DMS79 treated with DMSO at 0.1 percent for 48 hours (cell line): ENCODE measurements around the gene SPECC1L.
"Not testable (repeated sequence)": the region's sequence is repeated elsewhere in the genome, so short reads cannot be mapped to it uniquely, and the experiment has no call there.

Source experiments
- DNase-seq: peaks from one replicate; lab custom pipeline; 2025; lab: John Stamatoyannopoulos, UW

Gene SPECC1L

DNA sequence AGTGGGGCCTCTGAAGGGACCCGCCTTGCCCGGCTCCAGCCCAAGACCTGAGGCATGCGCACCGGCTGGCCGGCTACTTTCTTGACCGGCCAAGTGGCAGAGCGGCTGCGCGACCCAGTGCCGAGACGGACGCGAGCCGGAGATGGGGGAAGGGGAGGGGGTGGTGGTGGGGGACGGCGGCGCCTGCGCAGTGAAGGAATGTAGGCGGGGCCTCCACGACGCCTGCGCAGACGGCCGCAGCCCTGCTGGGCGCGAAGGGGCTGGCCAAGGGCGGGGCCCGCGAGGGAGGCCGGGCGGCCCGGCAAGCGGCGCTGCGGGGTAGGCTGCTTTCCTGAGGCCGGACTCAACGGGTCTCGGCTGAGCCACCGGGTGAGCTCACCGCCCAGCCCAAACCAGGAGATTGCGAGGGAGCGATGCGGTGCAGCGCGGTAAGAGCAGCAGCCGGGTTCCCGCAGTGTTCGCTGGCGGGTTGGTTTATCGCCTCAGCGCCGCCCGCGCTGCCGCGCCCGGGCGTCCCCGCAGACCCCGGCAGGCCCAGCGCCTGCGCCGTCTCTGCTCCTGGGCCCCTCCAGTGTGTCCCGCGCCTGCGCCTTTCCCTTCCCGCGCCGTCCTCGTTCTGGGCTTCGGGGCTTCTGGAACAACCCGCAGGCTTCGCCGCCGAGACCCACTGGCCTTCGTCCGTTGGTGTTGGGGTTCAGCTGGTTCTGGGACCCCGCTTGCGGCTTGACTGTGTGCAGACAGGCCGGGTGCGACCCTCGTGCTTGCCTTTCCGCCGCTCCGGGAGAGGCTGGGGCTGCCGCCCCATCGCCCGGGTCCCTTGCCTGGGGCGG is at the start of gene SPECC1L:
Gene SPECC1L, plus strand, starts transcription at position 276 of the 830 bp plus-strand sequence. CDS start 31,401 bp downstream, outside the sequence.
- peak; percentile 50 for DNase-seq

- DNase-seq, result no peak
Measured at GRCh38 chr22:24224468-24224867, 46.2 kb upstream of the SPECC1L start.

- DNase-seq, result no peak
Measured at GRCh38 chr22:24225044-24225601, 45.5 kb upstream of the SPECC1L start.

DNA sequence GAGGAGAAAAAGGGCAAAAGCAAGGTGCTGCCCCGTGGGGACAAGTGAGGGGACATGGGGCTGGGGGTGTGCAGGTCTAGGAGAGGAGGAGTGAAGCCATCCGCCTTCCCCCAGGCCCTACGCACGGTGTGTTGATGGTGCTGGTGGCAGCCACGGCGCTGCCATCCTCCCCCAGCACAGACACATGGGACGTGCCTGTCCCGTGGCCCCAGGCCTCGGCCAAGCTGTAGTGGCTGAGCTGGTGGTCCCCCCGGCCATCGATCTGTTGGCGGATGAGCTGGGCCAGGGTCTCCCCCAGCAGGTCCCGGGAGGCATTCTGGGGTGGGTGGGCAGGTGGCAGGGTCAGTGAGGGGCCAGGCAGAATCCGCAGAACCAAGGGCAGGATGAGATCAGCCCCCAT is 44.7 kb upstream of the SPECC1L start:
- no peak for DNase-seq

- DNase-seq, result no peak
Measured at GRCh38 chr22:24230911-24231656, 39.5 kb upstream of the SPECC1L start.

DNA sequence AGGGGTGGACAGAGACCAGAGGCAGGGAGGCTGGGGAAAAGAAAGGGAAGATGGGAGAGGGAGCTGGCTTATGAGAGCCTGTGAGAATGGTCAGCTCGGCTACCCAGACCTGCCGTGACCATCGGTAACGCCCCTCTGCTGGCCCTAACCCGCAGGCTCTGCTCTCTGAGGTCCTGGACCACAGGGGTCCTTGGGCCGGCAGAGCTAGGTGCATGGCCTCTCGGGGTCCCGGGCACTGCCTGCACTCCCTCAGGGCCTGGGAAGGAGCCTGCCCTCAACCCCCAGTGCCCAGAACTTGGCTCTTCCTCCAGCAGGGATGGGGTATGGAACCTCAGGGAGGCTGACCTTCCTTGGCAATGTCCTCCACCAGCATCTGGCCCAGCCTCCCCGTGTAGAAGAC is 38.9 kb upstream of the SPECC1L start:
- DNase-seq, result no peak

GRCh38 chr22:24232124-24232523 is 38.5 kb upstream of the SPECC1L start:
- no peak for DNase-seq

DNA sequence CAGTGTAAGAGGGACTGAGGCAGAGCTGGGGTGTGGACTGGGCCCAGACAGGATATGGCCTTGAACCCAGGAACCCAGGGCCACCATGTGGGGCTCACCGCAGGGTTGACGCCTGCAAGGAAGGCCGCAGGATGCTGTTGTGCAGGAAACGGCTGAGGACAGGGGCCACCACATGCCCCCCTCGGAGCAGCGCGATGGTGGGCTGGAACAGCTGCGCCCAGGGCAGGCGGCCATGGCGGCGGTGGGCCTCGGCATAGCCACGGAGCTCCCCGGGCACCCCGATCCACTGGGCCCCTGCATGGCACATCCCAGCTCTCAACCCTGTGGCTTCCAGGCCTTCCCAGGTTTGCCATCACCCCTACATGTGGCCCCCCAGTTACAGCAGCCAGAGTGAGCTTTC is 37.9 kb upstream of the SPECC1L start:
- DNase-seq, result no peak

DNA sequence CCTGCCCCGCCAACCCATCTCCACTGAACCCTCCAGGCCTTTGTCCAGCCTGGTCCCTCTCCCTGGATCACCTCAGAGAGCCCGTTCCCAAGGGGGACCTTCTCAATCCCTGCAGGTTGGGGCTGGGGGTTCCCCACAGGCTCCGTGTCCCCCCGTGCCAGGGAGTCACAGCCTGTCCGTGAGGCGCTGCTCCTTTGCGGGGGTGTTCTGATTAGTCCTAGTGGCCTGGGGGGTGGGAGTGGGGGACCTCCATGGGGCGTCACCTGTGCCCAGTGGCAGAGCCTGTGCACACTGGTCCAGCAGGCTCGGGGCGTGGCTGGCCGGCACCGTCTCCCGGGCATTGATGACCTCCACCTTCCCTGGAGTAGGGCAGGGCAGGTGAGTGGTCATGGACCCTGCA is 37.4 kb upstream of the SPECC1L start:
- no peak for DNase-seq

DNA sequence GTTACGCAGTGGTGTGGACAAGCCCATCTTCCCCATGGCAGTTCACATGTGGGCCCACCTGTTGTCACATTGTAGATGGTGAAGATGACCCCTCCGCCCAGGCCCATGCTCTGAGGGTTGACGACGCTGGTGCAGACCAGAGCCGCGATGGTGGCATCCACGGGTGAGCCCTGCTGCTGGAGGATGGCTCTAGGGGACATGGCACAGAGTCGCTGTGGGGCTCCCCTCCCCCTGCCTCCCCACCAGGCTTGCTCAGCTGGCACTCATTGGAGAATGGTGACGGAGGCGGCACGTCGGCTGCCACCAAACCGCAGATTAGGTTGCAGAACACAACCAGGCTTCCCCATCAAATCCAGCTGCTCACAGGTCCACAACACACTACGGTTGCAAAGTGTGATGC is 36.8 kb upstream of the SPECC1L start:
- no peak for DNase-seq

- no peak for DNase-seq
Measured at GRCh38 chr22:24235315-24235714, 35.3 kb upstream of the SPECC1L start.

DNA sequence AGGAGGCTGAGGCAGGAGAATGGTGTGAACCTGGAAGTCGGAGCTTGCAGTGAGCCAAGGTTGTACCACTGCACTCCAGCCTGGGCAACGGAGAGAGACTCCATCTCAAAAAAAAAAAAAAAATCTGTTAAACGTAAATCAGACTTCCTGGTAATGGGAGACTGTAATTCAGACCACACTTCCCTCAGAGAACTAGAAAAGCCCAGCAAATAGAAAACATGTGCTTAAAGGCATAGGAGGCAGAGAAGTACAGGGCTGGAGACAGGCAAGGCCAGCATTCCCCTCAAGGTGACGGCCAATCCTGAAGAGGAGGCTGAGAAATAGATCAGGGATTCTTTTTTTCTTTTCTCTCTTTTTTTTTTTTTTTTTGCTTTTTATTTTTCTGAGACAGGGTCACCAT is 34.0 kb upstream of the SPECC1L start:
- DNase-seq, result no peak

DNA sequence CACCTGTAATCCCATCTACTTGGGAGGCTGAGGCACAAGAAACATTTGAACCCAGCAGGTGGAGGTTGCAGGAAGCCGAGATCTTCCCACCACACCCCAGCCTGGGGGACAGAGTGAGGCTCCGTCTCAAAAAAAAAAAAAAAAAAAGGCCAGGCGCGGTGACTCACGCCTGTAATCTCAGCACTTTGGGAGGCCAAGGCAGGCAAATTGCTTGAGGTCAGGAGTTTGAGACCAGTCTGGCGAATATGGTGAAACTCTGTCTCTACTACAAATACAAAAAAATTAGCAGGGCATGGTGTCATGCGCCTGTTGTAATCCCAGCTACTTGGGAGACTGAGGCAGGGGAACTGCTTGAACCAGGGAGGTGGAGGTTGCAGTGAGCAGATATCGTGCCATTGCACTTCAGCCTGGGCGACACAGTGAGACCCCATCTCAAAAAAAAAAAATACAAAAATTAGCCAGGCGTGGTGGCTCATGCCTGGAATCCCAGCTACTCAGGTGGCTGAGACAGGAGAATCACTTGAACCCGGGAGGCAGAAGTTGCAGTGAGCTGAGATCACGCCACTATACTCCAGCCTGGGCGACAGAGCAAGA is 32.4 kb upstream of the SPECC1L start:
- not testable (repeated sequence) for DNase-seq

DNA sequence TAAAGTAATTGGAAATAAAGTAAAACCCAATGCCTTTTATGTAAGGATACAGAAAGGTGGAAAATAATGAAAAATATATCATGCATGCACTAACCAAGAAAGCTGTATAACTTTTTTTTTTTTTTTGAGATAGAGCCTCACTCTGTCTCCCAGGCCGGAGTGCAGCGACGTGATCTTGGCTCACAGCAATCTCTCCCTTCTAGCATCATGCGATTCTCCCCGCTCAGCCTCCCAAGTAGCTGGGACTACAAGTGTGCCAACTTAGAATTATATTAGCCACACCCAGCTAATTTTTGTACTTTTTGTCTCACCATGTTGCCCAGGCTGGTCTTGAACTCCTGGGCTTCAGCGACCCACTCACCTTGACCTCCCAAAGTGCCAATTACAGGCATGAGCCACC is 30.2 kb upstream of the SPECC1L start:
- no peak for DNase-seq

GRCh38 chr22:24240985-24241692 is 29.5 kb upstream of the SPECC1L start:
- not testable (repeated sequence) for DNase-seq

DNA sequence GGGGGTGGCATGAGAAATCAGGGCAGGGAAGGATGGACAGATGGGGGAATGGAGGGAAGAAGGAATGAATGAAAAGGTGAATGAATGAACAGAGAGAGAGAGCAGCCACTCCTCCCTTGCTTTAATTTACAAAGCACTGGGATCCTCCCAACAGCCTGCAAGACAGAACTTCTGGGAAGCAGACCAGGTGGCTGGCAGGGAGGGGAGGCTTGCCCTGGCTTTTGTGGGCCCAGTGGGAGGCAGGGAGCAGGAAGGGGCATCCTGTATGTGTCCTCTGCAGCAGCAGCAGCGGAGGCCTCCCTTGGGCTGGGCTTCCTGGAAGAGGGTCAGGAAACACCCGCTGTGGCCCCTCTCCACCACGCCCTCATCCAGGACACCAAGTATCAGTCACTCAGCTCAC is 27.2 kb upstream of the SPECC1L start:
- not testable (repeated sequence) for DNase-seq

- DNase-seq, result no peak
Measured at GRCh38 chr22:24244144-24244787, 26.4 kb upstream of the SPECC1L start.

- not testable (repeated sequence) for DNase-seq
Measured at GRCh38 chr22:24245030-24245431, 25.6 kb upstream of the SPECC1L start, which contains the start of gene GGT5. GGT5 (minus strand) TSS chr22:24245082; CDS start chr22:24244725, 357 bp downstream.

DNA sequence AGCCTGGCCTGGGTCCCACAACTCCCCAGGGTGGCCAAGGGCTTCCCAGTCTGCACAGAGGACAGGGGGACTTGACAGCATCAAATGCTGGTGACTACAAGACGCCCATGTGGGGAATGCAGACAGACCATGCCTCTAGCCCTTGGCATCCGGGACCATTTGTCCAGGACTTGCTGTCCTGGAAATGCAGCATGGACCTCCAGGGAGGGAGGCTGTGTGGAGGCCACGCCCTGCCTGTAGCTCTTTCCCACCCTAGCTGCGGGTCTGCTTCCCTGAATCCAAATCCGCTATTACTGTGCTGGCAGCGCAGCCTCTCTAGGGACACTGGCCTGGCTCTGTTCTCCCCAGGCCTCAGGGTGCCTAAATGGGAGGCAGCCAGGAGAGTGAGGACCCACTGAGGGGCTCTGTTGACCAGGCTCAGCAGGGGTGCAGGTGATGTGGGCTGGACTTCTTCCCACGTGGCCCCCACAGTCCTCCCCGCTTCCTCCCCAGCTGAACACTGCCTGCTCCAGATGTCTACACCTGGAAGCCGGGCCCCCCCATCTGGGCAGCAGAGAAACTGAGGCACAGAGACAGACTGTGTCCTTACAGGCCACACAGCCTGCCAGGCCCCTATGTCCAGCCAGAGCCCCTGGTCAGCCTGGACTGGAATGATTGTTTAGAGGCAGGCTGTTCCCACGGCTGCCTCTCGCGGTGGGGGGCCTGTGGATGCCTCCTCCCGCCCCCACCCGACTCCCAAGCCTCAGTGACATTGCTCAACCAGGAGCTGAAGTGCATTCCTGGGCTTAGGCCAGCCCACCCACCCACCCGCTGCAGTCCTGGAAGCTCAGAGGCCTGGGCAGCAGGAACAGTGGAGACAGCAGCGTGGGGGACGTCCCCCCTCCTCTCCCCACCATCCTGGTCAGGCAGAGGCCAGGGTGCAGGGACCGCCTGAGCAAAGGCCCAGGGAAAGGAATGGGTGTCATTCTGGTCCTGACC is 24.8 kb upstream of the SPECC1L start:
- DNase-seq, result not testable (repeated sequence)

DNA sequence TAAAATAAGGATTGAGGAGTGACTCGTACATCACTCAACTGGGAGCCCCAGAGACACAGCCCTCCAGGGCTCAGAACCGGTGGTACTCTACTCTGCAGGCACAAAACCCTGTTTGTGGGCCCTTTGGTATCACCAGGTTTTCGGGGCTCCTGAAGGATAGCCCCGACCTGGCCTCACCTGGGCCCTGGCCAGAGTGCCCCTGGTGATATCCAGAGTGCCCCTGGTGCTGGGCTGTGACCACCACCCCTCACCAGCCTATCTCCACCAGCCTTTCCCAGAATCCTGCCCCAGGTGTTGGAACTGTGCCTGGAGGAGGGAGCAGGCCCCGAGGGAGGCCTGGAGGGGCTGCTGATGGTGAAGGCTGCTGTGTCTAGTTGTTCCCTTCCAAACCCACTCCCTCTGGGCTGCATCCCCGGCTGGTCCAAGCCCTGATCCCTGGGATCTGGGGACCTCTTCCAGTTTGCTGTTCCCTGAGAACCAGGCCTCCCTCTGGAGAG is 23.6 kb upstream of the SPECC1L start:
- no peak for DNase-seq
